K562 (cell line): Measurements from ENCODE around the gene SCN8A. TPM values are rescaled to one million over a fixed set of nuclear protein-coding genes. Genes with fewer than 3 reads are reported as not detected.

Source experiments
- ATAC-seq: fragments of 200-7000 bp; cut with Tn5 transposase; 3 replicates; pipeline ENCODE4 v1.9.1; 2020; ENCODE audit warnings: moderate library complexity
- BruUV-seq: library from RNA; stranded (reverse); fragments of 400-500 nt; replicated peaks from 2 replicates; lab custom pipeline; 2021; lab: Mats Ljungman, UMichigan
- CTCF ChIA-PET: fragments of 300-600 bp; formaldehyde crosslinking; extraction: SDS; loops from one replicate; lab custom pipeline; 2021; ENCODE audit warnings: low intra/inter-chr PET ratio; lab: Yijun Ruan, JAX
- POLR2A ChIA-PET: fragments of 300-600, 350-650 bp; sonication (Branson Sonifier 250); formaldehyde crosslinking; extraction: SDS; loops from one replicate; lab custom pipeline; 2021; ENCODE audit warnings: antibody characterized with exemption, inconsistent platforms; lab: Yijun Ruan, JAX
- DNase-seq, 4 experiments: peaks; one replicate each; pipeline versions ENCODE4 v3.0.0 to v3.0.0-alpha.2; 2011 to 2018; ENCODE audit warnings: low spot score in 3 of 4, mixed read lengths in 3 of 4; ENCODE audit errors: extremely low read depth in 1 of 4
- FAIRE-seq: peaks from 2 replicates; lab custom pipeline; 2011; peaks lifted over from hg19 to GRCh38; lab: Jason Lieb, UNC
- H2AFZ ChIP-seq: 2 replicates; pipeline ENCODE4 v1.6.0; 2011; ENCODE audit warnings: low read depth, low read length, control low read depth, inconsistent platforms
- H3K27ac ChIP-seq: fragments of 200-600 bp; 3 replicates; pipeline ENCODE4 v1.8.0; 2011; ENCODE audit warnings: low read depth, mild to moderate bottlenecking, control low read depth, inconsistent platforms, low read length, moderate library complexity, mixed read lengths; ENCODE audit errors: extremely low read depth
- H3K27me3 ChIP-seq, 2 experiments: fragments of 300-600 bp in 1 of 2; 2 replicates in 1 of 2; 3 replicates in 1 of 2; pipeline versions ENCODE4 v1.6.0 to v1.8.0; 2011; ENCODE audit warnings: inconsistent platforms in 2 of 2, low read length in 2 of 2, mild to moderate bottlenecking in 1 of 2, mixed read lengths in 1 of 2, moderate library complexity in 1 of 2; ENCODE audit not compliant: control insufficient read depth in 2 of 2, insufficient read depth in 2 of 2
- H3K36me3 ChIP-seq: fragments of 300-600 bp; 3 replicates; pipeline ENCODE4 v1.8.0; 2011; ENCODE audit warnings: mild to moderate bottlenecking, low read length, inconsistent platforms; ENCODE audit not compliant: control insufficient read depth, insufficient read depth
- H3K4me1 ChIP-seq, 2 experiments: fragments of 200-600 bp in 1 of 2; replicated peaks in 1 of 2; 2 replicates in 1 of 2; 3 replicates in 1 of 2; pipeline versions ENCODE4 v1.5.1 to v1.8.0; 2011; ENCODE audit warnings: inconsistent platforms in 2 of 2, low read length in 2 of 2, mild to moderate bottlenecking in 1 of 2, mixed read lengths in 1 of 2, moderate library complexity in 1 of 2; ENCODE audit not compliant: control insufficient read depth in 2 of 2, insufficient read depth in 2 of 2
- H3K4me2 ChIP-seq: 2 replicates; pipeline ENCODE4 v1.6.1; 2011; ENCODE audit warnings: low read length, control low read depth, inconsistent platforms, mixed read lengths; ENCODE audit not compliant: insufficient read depth
- H3K4me3 ChIP-seq: fragments of 200-600 bp; sonication (generic), shearing (Covaris generic); 2 replicates; pipeline ENCODE4 v1.5.1; 2016; ENCODE audit warnings: control low read depth, inconsistent platforms
- H3K79me2 ChIP-seq: fragments of 200-600 bp; 3 replicates; pipeline ENCODE4 v1.8.0; 2011; ENCODE audit warnings: low read length, inconsistent platforms; ENCODE audit not compliant: control insufficient read depth, insufficient read depth
- H3K9ac ChIP-seq, 2 experiments: 2 replicates each; pipeline versions ENCODE4 v1.6.0 to v1.6.1; 2011; ENCODE audit warnings: low read depth in 2 of 2, low read length in 2 of 2, control low read depth in 1 of 2, inconsistent platforms in 1 of 2, mild to moderate bottlenecking in 1 of 2, mixed read lengths in 1 of 2; ENCODE audit not compliant: insufficient read depth in 1 of 2
- H3K9me1 ChIP-seq: one replicate; pipeline ENCODE4 v1.6.0; 2011; ENCODE audit warnings: inconsistent platforms, mild to moderate bottlenecking, low read length, moderate library complexity; ENCODE audit not compliant: control insufficient read depth, insufficient read depth
- H3K9me3 ChIP-seq: replicated peaks from 2 replicates; pipeline ENCODE4 v1.5.1; 2011; ENCODE audit warnings: low read depth, low read length, inconsistent platforms; ENCODE audit not compliant: control insufficient read depth, insufficient read depth
- H4K20me1 ChIP-seq: replicated peaks from 2 replicates; pipeline ENCODE4 v1.6.1; 2011; ENCODE audit warnings: low read length, inconsistent platforms, mixed read lengths; ENCODE audit not compliant: control insufficient read depth, insufficient read depth
- EGR1 ChIP-seq: fragments of 450-650 bp; conservative IDR thresholded peaks from 2 replicates; pipeline ENCODE4 v1.6.1; 2017; ENCODE audit warnings: mild to moderate bottlenecking
- HNRNPK ChIP-seq: fragments of 200-400 bp; formaldehyde crosslinking; IDR thresholded peaks from one replicate; pipeline ENCODE4 v1.6.1; 2018; ENCODE audit warnings: mild to moderate bottlenecking, low read depth, low read length; ENCODE audit not compliant: poor library complexity, severe bottlenecking
- KDM1A ChIP-seq, 2 experiments: fragments of 450-650 bp; IDR thresholded peaks; 2 replicates each; pipeline ENCODE4 v1.6.1; 2016; ENCODE audit warnings: mild to moderate bottlenecking in 2 of 2
- PCBP1 ChIP-seq: fragments of 200-400 bp; formaldehyde crosslinking; IDR thresholded peaks from 2 replicates; pipeline ENCODE4 v1.6.1; 2018; ENCODE audit warnings: mild to moderate bottlenecking, low read depth, low read length; ENCODE audit not compliant: poor library complexity, severe bottlenecking
- SPI1 ChIP-seq: IDR thresholded peaks from 2 replicates; pipeline ENCODE4 v1.6.1; 2011; ENCODE audit warnings: low read depth, low read length, control low read depth, borderline replicate concordance
- ZBTB7A ChIP-seq: IDR thresholded peaks from 2 replicates; pipeline ENCODE4 v1.6.1; 2011; ENCODE audit warnings: low read depth, mild to moderate bottlenecking, low read length, moderate library complexity, borderline replicate concordance; ENCODE audit not compliant: control insufficient read depth
- WGBS: fragments of 100-300 bp; shearing (Covaris generic); methylation state at CpG from one replicate; pipeline ENCODE4 v1.1.6; 2016; ENCODE audit warnings: low coverage, mixed read lengths; ENCODE audit not compliant: insufficient coverage; ENCODE audit errors: missing lambda C conversion rate; 5-methylcytosine and 5-hydroxymethylcytosine counted together
- in situ Hi-C: fragments of 300-500 bp; cut with MboI; formaldehyde crosslinking; loops from 4 replicates; pipeline ENCODE4 v1.15.0; 2018; ENCODE audit warnings: inconsistent platforms, mixed read lengths
- intact Hi-C: fragments of 100-400 bp; cut with micrococcal nuclease; formaldehyde crosslinking; loops from 2 replicates; pipeline ENCODE4 v1.14.2; 2022
- polyA plus RNA-seq, 8 experiments: library from polyadenylated mRNA; depleted of rRNA in 4 of 8; stranded (reverse) in 5 of 8; unstranded in 3 of 8; fragments of >200 nt; fragmentation: Nextera tagmentation in 2 of 8; fragmentation: Illumina TruSeq in 1 of 8; extraction: Ambion mirVana in 2 of 8; extraction: Trizol in 1 of 8; gene quantifications; 2 replicates each; pipeline versions ENCODE4 v1.2.1 to v1.2.3, GENCODE V29; 2011 to 2014; ENCODE audit warnings: inconsistent platforms in 1 of 8, missing spikeins in 1 of 8
- total RNA-seq, 7 experiments: library from RNA; depleted of rRNA in 6 of 7; stranded (reverse); fragments of >200 nt in 6 of 7; fragmentation: Illumina TruSeq in 2 of 7; extraction: Trizol in 2 of 7; gene quantifications; 2 replicates each; pipeline versions ENCODE4 v1.2.1 to v1.2.3, GENCODE V29; 2011 to 2021; ENCODE audit warnings: low replicate concordance in 1 of 7

The SCN8A gene
- total and polyA plus RNA-seq, 9 of the 15 experiments (the other 6 are each of a cell fraction or from before 2014, with no cell fraction given): 0.03 to 0.29 (median 0.15) TPM; not detected in 1

DNA sequence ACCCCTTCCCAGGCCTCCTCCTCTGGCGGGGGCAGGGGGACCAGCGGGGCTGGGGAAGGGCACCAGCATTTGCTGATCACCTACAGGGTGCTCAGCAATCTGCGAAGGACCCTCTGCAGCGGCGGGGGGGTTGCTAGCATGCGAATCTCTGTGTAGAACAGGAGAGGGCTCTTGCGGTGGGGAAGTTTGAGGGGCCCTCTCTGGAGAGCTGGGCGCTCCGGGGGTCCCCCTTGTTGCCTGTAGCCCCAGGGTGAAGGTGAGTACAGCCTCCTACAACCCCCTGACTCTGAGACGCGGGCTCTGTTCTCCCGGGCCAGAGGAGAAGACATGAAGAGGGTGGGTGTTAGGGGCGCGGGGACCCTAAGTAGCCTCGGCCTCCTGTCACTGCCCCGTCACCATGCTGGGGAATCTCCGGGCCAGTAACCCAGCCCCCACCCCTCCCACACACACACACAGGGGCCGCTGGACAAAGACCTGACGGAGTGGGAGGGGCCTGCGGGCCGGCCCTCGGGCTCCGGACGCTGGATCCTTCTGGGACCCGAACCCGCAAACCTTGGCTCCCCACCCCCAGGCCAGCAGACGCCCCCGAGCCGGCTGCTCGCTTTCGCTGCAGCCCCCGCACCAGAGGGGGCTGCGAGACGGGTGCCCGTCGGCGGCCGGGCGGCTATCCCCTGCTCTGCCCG, 256.8 kb downstream of the SCN8A start:
- BruUV-seq: no TSS peak
- TF ChIP-seq HNRNPK (no peak), SPI1 (no peak), EGR1 (peak; percentile 45; the same call in 1 of the 2 replicates), PCBP1 (peak; percentile 9), KDM1A (IDR thresholded peaks at IDR 0.05) (0 out of 4 replicates have a peak, but pooled peaks of 1 of the 2 experiments have one; percentile 7), ZBTB7A (0 out of 2 replicates have a peak, but pooled peaks have one; percentile 32)
- intact Hi-C loops: no loop called here
- POLR2A ChIA-PET: no interaction called here
- peak; percentile 54 for ATAC-seq
- peaks cover 0 to 21% of the 10 kb centered on the region in 2 experiments; a peak in 3 of 5 replicates for H3K4me1 ChIP-seq
- no peaks in the 10 kb centered on the region for H3K36me3 ChIP-seq
- H3K79me2 ChIP-seq: no peaks in the 10 kb centered on the region
- WGBS: 4% methylated on average over 17 of the region's 40 CpGs
- H3K9me3 ChIP-seq: no peaks in the 10 kb centered on the region
- H3K27ac ChIP-seq: no peak overlapping the region
- no peak overlapping the region for H3K4me2 ChIP-seq
- peaks cover 14% of the 10 kb centered on the region; the same call in 1 of the 2 replicates for H4K20me1 ChIP-seq
- no peaks in the 10 kb centered on the region for H3K9me1 ChIP-seq
- no peak overlapping the region for H2AFZ ChIP-seq
- no peak overlapping the region; a peak in 1 of 4 replicates for H3K9ac ChIP-seq
- FAIRE-seq: no peak
- CTCF ChIA-PET: no interaction called here
- peaks cover 29 to 68% of the 10 kb centered on the region in 2 experiments; a peak in 4 of 5 replicates for H3K27me3 ChIP-seq
- in situ Hi-C loops: no loop called here
- H3K4me3 ChIP-seq: no peak overlapping the region
- peak; percentile 25 to 73 (median 58) for DNase-seq
